Mesenchymal stem cell (in vitro differentiated cells and primary cell): ENCODE measurements around the gene ACAT2.

Experiments
- DNase-seq: peaks from one replicate; pipeline ENCODE4 v3.0.0-alpha.2; 2013
- H2AFZ ChIP-seq: one replicate; pipeline ENCODE4 v1.6.1; 2013; ENCODE audit warnings: low read depth, mild to moderate bottlenecking, control low read depth, inconsistent platforms, low read length, moderate library complexity
- H2AK5ac ChIP-seq: 2 replicates; pipeline ENCODE4 v1.6.1; 2013; ENCODE audit warnings: low read length, moderate library complexity, mild to moderate bottlenecking, inconsistent platforms; ENCODE audit not compliant: severe bottlenecking
- H2BK120ac ChIP-seq: one replicate; pipeline ENCODE4 v1.6.1; 2013; ENCODE audit warnings: low read depth, mild to moderate bottlenecking, inconsistent platforms, low read length, moderate library complexity
- H2BK12ac ChIP-seq, 2 experiments: one replicate each; pipeline ENCODE4 v1.6.1; 2013; ENCODE audit warnings: inconsistent platforms in 2 of 2, low read length in 2 of 2, mild to moderate bottlenecking in 2 of 2, moderate library complexity in 2 of 2, control low read depth in 1 of 2
- H2BK15ac ChIP-seq: one replicate; pipeline ENCODE4 v1.6.1; 2013; ENCODE audit warnings: mild to moderate bottlenecking, low read depth, inconsistent platforms; ENCODE audit not compliant: poor library complexity, severe bottlenecking
- H2BK5ac ChIP-seq: 2 replicates; pipeline ENCODE4 v1.6.1; 2013; ENCODE audit warnings: low read depth, mild to moderate bottlenecking, low read length, control low read depth, inconsistent platforms; ENCODE audit not compliant: poor library complexity, severe bottlenecking
- H3K14ac ChIP-seq, 2 experiments: one replicate each; pipeline ENCODE4 v1.6.1; 2013; ENCODE audit warnings: inconsistent platforms in 2 of 2, low read length in 2 of 2, control low read depth in 1 of 2, mild to moderate bottlenecking in 1 of 2, moderate library complexity in 1 of 2
- H3K18ac ChIP-seq, 2 experiments: one replicate each; pipeline ENCODE4 v1.6.1; 2013; ENCODE audit warnings: inconsistent platforms in 2 of 2, low read length in 2 of 2, control low read depth in 1 of 2, low read depth in 1 of 2, mild to moderate bottlenecking in 1 of 2
- H3K23ac ChIP-seq, 2 experiments: one replicate each; pipeline ENCODE4 v1.6.1; 2013; ENCODE audit warnings: inconsistent platforms in 2 of 2, low read length in 2 of 2, mild to moderate bottlenecking in 2 of 2, moderate library complexity in 2 of 2, control low read depth in 1 of 2
- H3K27ac ChIP-seq: 2 replicates; pipeline ENCODE4 v1.5.1; 2013; ENCODE audit warnings: mild to moderate bottlenecking, moderate library complexity, low read length, control low read depth, inconsistent platforms; ENCODE audit not compliant: poor library complexity, severe bottlenecking
- H3K27me3 ChIP-seq, 2 experiments: 2 replicates each; pipeline versions ENCODE4 v1.6.1 to v1.7.0; 2013; ENCODE audit warnings: low read length in 2 of 2, mild to moderate bottlenecking in 2 of 2, moderate library complexity in 2 of 2, control low read depth in 1 of 2, inconsistent platforms in 1 of 2; ENCODE audit not compliant: control insufficient read depth in 1 of 2, insufficient read depth in 1 of 2
- H3K36me3 ChIP-seq, 2 experiments: 2 replicates each; pipeline versions ENCODE4 v1.6.1 to v1.7.0; 2013; ENCODE audit warnings: low read length in 2 of 2, control low read depth in 1 of 2, inconsistent platforms in 1 of 2, low read depth in 1 of 2, mild to moderate bottlenecking in 1 of 2; ENCODE audit not compliant: insufficient read depth in 2 of 2, control insufficient read depth in 1 of 2
- H3K4ac ChIP-seq, 2 experiments: one replicate each; pipeline ENCODE4 v1.6.1; 2013; ENCODE audit warnings: inconsistent platforms in 2 of 2, low read length in 2 of 2, mild to moderate bottlenecking in 2 of 2, moderate library complexity in 2 of 2, control low read depth in 1 of 2, low read depth in 1 of 2
- H3K4me1 ChIP-seq: 2 replicates; pipeline ENCODE4 v1.6.1; 2013; ENCODE audit warnings: low read depth, low read length, control low read depth; ENCODE audit not compliant: control insufficient read depth, insufficient read depth
- H3K4me2 ChIP-seq: 2 replicates; pipeline ENCODE4 v1.6.1; 2013; ENCODE audit warnings: low read length, mild to moderate bottlenecking, inconsistent platforms; ENCODE audit not compliant: poor library complexity, severe bottlenecking
- H3K4me3 ChIP-seq, 2 experiments: 2 replicates each; pipeline versions ENCODE4 v1.5.1 to v1.7.0; 2013; ENCODE audit warnings: low read length in 2 of 2, mild to moderate bottlenecking in 2 of 2, control low read depth in 1 of 2, low read depth in 1 of 2; ENCODE audit not compliant: insufficient read depth in 1 of 2
- H3K79me1 ChIP-seq: replicated peaks from 2 replicates; pipeline ENCODE4 v1.6.1; 2013; ENCODE audit warnings: mild to moderate bottlenecking, control low read depth, low read length, inconsistent platforms; ENCODE audit not compliant: poor library complexity, severe bottlenecking
- H3K9ac ChIP-seq: 2 replicates; pipeline ENCODE4 v1.7.0; 2013; ENCODE audit warnings: mild to moderate bottlenecking, low read length, moderate library complexity
- H3K9me3 ChIP-seq: 2 replicates; pipeline ENCODE4 v1.7.0; 2013; ENCODE audit warnings: mild to moderate bottlenecking, low read length; ENCODE audit not compliant: control insufficient read depth
- H4K8ac ChIP-seq: one replicate; pipeline ENCODE4 v1.6.1; 2013; ENCODE audit warnings: inconsistent platforms, mild to moderate bottlenecking, low read length, moderate library complexity
- H4K91ac ChIP-seq: one replicate; pipeline ENCODE4 v1.6.1; 2013; ENCODE audit warnings: mild to moderate bottlenecking, low read length, inconsistent platforms
- WGBS: methylation state at CpG from one replicate; pipeline ENCODE4 v1.1.7; 2013; ENCODE audit warnings: mixed read lengths; 5-methylcytosine and 5-hydroxymethylcytosine counted together

Gene ACAT2

DNA sequence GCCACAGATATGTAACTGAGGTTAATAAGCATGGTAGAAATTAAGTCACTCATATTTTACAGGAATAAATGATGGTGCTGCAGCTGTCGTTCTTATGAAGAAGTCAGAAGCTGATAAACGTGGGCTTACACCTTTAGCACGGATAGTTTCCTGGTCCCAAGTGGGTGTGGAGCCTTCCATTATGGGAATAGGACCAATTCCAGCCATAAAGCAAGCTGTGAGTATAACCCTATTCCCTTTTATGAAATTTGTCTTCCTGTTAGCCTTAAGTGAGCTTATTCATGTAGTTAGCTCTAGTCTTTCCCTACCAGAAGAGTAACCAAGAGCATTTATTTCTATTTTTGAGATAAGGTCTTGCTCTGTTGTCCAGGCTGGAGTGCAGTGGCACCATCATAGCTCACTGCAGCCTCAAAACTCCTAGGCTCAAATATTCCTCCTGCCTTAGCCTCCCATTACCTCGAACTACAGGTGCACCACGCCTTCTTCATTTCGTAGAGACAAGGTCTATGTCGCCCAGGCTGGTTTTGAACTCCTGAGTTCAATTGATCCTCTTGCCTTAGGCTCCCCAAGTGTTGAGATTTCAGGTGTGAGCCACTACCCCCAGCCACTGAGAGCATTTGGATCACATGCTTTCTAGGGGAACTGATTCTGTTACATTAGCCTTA, 15.5 kb downstream of the ACAT2 start:
- H3K4me3 ChIP-seq, result no peak overlapping the region
- no peak overlapping the region for H3K23ac ChIP-seq
- H3K27ac ChIP-seq, result no peak overlapping the region
- H3K27me3 ChIP-seq, result no peaks in the 10 kb centered on the region
- H2BK120ac ChIP-seq, result no peak overlapping the region
- no peak for DNase-seq
- H3K18ac ChIP-seq, result no peak overlapping the region
- no peak overlapping the region for H3K4ac ChIP-seq
- peaks cover 26 to 99% of the 10 kb centered on the region in 2 experiments for H3K36me3 ChIP-seq
- no peak overlapping the region for H2BK15ac ChIP-seq
- no peak overlapping the region for H4K8ac ChIP-seq
- no peak overlapping the region for H2BK5ac ChIP-seq
- no peak overlapping the region for H4K91ac ChIP-seq
- H3K4me1 ChIP-seq, result no peaks in the 10 kb centered on the region
- WGBS, result 97% methylated on average over 7 of the region's 7 CpGs
- no peak overlapping the region for H2AFZ ChIP-seq
- H2BK12ac ChIP-seq, result no peak overlapping the region
- H3K9me3 ChIP-seq, result no peaks in the 10 kb centered on the region
- no peak overlapping the region for H3K14ac ChIP-seq
- H3K79me1 ChIP-seq, result no peaks in the 10 kb centered on the region
- H2AK5ac ChIP-seq, result no peak overlapping the region
- H3K9ac ChIP-seq, result no peak overlapping the region
- H3K4me2 ChIP-seq, result no peak overlapping the region

DNA sequence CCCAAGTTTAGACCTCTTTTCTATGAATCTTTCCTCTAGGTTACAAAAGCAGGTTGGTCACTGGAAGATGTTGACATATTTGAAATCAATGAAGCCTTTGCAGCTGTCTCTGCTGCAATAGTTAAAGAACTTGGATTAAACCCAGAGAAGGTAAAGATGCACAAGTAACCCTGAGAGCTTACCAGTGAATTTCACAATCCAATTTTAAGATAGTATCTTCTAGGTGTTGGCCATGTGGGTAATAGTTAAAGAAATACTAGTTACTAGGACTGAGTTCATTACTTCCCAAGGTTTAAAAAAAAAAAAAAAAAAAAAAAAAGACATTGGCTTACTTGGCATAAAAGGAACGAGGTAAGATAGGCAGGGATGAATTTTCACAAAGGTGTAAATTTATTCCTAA, 16.3 kb downstream of the ACAT2 start:
- no peaks in the 10 kb centered on the region for H3K27me3 ChIP-seq
- 100% methylated on average over 1 of the region's 1 CpG for WGBS
- H3K4ac ChIP-seq, result no peak overlapping the region
- H3K9ac ChIP-seq, result no peak overlapping the region
- no peak overlapping the region for H2AFZ ChIP-seq
- H4K91ac ChIP-seq, result no peak overlapping the region
- H2BK5ac ChIP-seq, result no peak overlapping the region
- no peak overlapping the region for H3K27ac ChIP-seq
- no peak overlapping the region for H3K23ac ChIP-seq
- H3K14ac ChIP-seq, result no peak overlapping the region
- H3K4me2 ChIP-seq, result no peak overlapping the region
- H2BK15ac ChIP-seq, result no peak overlapping the region
- no peak overlapping the region for H2BK12ac ChIP-seq
- H3K9me3 ChIP-seq, result no peaks in the 10 kb centered on the region
- H3K18ac ChIP-seq, result no peak overlapping the region
- H2BK120ac ChIP-seq, result no peak overlapping the region
- H3K36me3 ChIP-seq, result peaks cover 20 to 99% of the 10 kb centered on the region in 2 experiments
- no peak for DNase-seq
- no peak overlapping the region for H3K4me3 ChIP-seq
- H2AK5ac ChIP-seq, result no peak overlapping the region
- H3K4me1 ChIP-seq, result no peaks in the 10 kb centered on the region
- H3K79me1 ChIP-seq, result peaks cover 3% of the 10 kb centered on the region
- no peak overlapping the region for H4K8ac ChIP-seq

DNA sequence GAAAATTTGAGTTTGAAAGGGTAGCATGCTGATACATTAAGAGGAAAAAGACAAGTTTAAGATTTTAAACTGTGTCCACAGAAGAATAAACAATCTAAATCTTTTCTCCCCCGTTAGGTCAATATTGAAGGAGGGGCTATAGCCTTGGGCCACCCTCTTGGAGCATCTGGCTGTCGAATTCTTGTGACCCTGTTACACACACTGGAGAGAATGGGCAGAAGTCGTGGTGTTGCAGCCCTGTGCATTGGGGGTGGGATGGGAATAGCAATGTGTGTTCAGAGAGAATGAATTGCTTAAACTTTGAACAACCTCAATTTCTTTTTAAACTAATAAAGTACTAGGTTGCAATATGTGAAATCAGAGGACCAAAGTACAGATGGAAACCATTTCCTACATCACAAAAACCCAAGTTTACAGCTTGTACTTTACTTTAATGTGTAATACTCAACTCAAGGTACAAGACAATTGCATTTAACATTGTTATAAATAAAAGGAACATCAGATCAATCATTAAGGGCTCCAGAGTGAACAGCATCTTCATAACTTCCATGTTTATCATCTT, 16.8 kb downstream of the ACAT2 start:
- Histone ChIP-seq H2BK120ac (no peak overlapping the region), H3K4me3 (no peak overlapping the region), H3K9ac (no peak overlapping the region), H3K9me3 (no peaks in the 10 kb centered on the region), H2AFZ (no peak overlapping the region), H2BK15ac (no peak overlapping the region), H4K8ac (no peak overlapping the region), H3K27me3 (no peaks in the 10 kb centered on the region), H2BK5ac (no peak overlapping the region), H3K4me2 (no peak overlapping the region), H2AK5ac (no peak overlapping the region), H3K14ac (no peak overlapping the region), H3K4ac (no peak overlapping the region), H3K4me1 (no peaks in the 10 kb centered on the region), H2BK12ac (no peak overlapping the region), H4K91ac (no peak overlapping the region), H3K27ac (no peak overlapping the region), H3K18ac (no peak overlapping the region), H3K23ac (no peak overlapping the region), H3K79me1 (peaks cover 3% of the 10 kb centered on the region), H3K36me3 (peaks cover 24 to 99% of the 10 kb centered on the region in 2 experiments)
- 95% methylated on average over 2 of the region's 3 CpGs for WGBS
- DNase-seq, result no peak

DNA sequence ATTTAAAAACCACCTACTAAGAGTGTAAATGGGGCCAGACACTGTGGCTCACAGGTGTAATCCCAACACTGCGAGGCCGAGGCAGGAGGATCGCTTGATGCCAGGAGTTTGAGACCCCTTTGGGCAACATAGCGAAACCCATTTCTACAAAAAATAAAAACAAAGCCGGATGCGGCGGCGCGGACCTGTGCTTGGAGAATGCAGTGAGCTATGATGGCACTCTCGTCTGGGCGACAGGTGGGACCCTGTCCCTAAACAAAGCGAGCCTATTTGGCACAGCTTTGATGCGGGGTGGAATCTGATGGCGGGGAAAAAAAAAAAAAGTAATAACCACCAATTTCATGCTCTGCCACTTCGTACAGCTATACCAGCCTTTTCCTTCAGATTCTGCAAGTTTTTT, 26.4 kb downstream of the ACAT2 start:
- Histone ChIP-seq H3K4me2 (peak overlapping the region; percentile 97), H3K14ac (no peak overlapping the region), H3K18ac (no peak overlapping the region), H3K4me1 (peaks cover 12% of the 10 kb centered on the region), H2BK5ac (no peak overlapping the region), H2AK5ac (no peak overlapping the region), H3K9ac (peak overlapping the region; percentile 96), H3K36me3 (peaks cover 9 to 61% of the 10 kb centered on the region in 2 experiments), H3K23ac (peak overlapping the region in 1 of 2 experiments; percentile 60), H2AFZ (no peak overlapping the region), H3K4me3 (peak overlapping the region; percentile 99), H4K91ac (no peak overlapping the region), H3K27ac (peak overlapping the region; percentile 38), H3K9me3 (no peaks in the 10 kb centered on the region), H4K8ac (no peak overlapping the region), H3K4ac (no peak overlapping the region), H2BK12ac (no peak overlapping the region), H2BK120ac (no peak overlapping the region), H3K79me1 (peaks cover 5% of the 10 kb centered on the region), H3K27me3 (no peaks in the 10 kb centered on the region), H2BK15ac (no peak overlapping the region)
- WGBS, result 62% methylated on average over 11 of the region's 15 CpGs
- no peak for DNase-seq
